WERI-Rb-1 (cell line): Measurements from ENCODE around the gene RABGGTA.

Experiments
- DNase-seq: peaks from one replicate; pipeline ENCODE4 v3.0.0-alpha.2; 2020
- H3K27ac ChIP-seq: fragments of 250-450 bp; sonication (Bioruptor Pico); 2 replicates; pipeline ENCODE4 v1.5.1; 2020; ENCODE audit warnings: mild to moderate bottlenecking, moderate library complexity
- H3K27me3 ChIP-seq: fragments of 250-450 bp; sonication (Bioruptor Pico); 2 replicates; pipeline ENCODE4 v1.5.1; 2021; ENCODE audit warnings: mild to moderate bottlenecking, low read depth, moderate library complexity; ENCODE audit not compliant: insufficient read depth, severe bottlenecking
- H3K36me3 ChIP-seq: fragments of 250-450 bp; sonication (Bioruptor Pico); 2 replicates; pipeline ENCODE4 v1.5.1; 2020; ENCODE audit warnings: mild to moderate bottlenecking, moderate library complexity
- H3K4me3 ChIP-seq: 2 replicates; pipeline ENCODE4 v1.5.1; 2011; ENCODE audit warnings: low read depth, mild to moderate bottlenecking, control low read depth, low read length
- H3K9me3 ChIP-seq: fragments of 250-450 bp; sonication (Bioruptor Pico); 2 replicates; pipeline ENCODE4 v1.5.1; 2021; ENCODE audit warnings: mild to moderate bottlenecking, moderate library complexity; ENCODE audit not compliant: severe bottlenecking
- CTCF ChIP-seq: IDR thresholded peaks from 2 replicates; pipeline ENCODE4 v1.5.1; 2011; ENCODE audit warnings: low read depth, mild to moderate bottlenecking, control low read depth, inconsistent platforms, low read length

The RABGGTA gene

GRCh38 chr14:24253936-24254335 lies 17.5 kb downstream of the RABGGTA start:
- Histone ChIP-seq H3K4me3 (no peak overlapping the region), H3K9me3 (no peaks in the 10 kb centered on the region), H3K27me3 (no peaks in the 10 kb centered on the region), H3K27ac (no peak overlapping the region), H3K36me3 (no peaks in the 10 kb centered on the region; the same call in 1 of the 2 replicates)
- DNase-seq = no peak
- TF ChIP-seq CTCF = no peak

- no peak overlapping the region for H3K27ac ChIP-seq
- DNase-seq = no peak
Measured at GRCh38 chr14:24252289-24253124, 18.9 kb downstream of the RABGGTA start.

GRCh38 chr14:24251880-24252288 lies 19.5 kb downstream of the RABGGTA start:
- H3K27ac ChIP-seq = no peak overlapping the region
- no peak for TF ChIP-seq CTCF
- no peaks in the 10 kb centered on the region for H3K9me3 ChIP-seq
- DNase-seq = no peak
- no peaks in the 10 kb centered on the region; the same call in 1 of the 2 replicates for H3K36me3 ChIP-seq
- no peak overlapping the region for H3K4me3 ChIP-seq
- no peaks in the 10 kb centered on the region for H3K27me3 ChIP-seq

More at GRCh38 chr14:24252289-24253124, 18.9 kb downstream of the RABGGTA start:
- no peaks in the 10 kb centered on the region for H3K27me3 ChIP-seq
- H3K36me3 ChIP-seq = no peaks in the 10 kb centered on the region; the same call in 1 of the 2 replicates
- no peak for TF ChIP-seq CTCF
- H3K9me3 ChIP-seq = no peaks in the 10 kb centered on the region
- no peak overlapping the region for H3K4me3 ChIP-seq

GRCh38 chr14:24250354-24250753 lies 21.0 kb downstream of the RABGGTA start:
- Histone ChIP-seq H3K27ac (no peak overlapping the region), H3K9me3 (no peaks in the 10 kb centered on the region), H3K36me3 (no peaks in the 10 kb centered on the region; the same call in 1 of the 2 replicates), H3K4me3 (no peak overlapping the region), H3K27me3 (no peaks in the 10 kb centered on the region)
- no peak for TF ChIP-seq CTCF
- DNase-seq = no peak

- Histone ChIP-seq H3K36me3 (no peaks in the 10 kb centered on the region), H3K4me3 (no peak overlapping the region), H3K27ac (no peak overlapping the region), H3K27me3 (no peaks in the 10 kb centered on the region), H3K9me3 (no peaks in the 10 kb centered on the region)
- TF ChIP-seq CTCF = no peak
- DNase-seq = no peak
Measured at GRCh38 chr14:24249230-24250021, 22.0 kb downstream of the RABGGTA start.
